Central memory CD4-positive, alpha-beta T cell (primary cell): ENCODE results near the gene WNT7B.

Source experiments
- DNase-seq: peaks from one replicate; pipeline ENCODE4 v3.0.0; 2022

The WNT7B gene

DNA sequence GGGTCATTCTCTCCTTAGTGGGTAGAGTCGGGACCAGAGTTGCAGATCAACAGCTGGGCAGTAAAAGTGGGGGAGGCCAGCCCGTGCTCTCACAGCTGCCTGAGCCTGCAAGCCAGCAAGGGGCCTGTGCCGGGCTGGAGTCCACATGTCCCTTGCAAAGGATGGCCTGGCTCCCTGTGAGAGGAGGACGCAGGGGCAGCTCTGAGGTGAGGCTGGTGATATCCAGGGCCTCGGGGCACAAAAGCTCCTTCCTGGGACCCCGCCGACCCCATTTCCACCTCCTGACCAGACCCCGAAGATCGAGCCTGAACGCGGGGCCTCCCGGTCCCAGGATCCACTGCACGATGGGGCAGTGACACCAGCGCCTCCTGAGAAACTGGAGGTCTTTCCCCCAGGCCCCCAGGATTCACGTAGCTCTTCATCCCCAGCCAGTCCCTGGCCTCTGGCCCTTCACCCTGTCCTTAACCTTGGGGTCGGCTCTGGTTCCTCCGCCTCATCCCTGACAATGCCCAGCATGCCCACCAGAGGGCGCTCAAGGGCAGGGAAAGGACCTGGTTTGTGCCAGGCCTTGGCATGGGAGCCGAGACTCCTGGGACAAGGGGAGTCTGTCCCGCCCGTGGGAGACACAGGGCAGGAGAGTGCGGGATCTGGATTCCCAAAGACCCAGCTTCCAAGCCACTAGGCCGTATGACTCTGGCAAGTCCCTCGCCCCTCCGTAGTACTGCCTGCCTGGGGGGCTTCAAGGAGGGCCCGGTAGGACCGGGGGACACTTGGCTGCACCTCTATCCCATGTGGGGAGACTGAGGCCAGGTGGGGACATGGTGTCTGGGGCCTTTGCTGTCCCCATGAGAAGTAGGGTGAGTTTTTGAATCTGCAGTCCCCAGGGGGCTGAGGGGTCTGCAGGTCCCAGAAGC is 17.8 kb upstream of the WNT7B start:
- DNase-seq: peak; percentile 62

DNA sequence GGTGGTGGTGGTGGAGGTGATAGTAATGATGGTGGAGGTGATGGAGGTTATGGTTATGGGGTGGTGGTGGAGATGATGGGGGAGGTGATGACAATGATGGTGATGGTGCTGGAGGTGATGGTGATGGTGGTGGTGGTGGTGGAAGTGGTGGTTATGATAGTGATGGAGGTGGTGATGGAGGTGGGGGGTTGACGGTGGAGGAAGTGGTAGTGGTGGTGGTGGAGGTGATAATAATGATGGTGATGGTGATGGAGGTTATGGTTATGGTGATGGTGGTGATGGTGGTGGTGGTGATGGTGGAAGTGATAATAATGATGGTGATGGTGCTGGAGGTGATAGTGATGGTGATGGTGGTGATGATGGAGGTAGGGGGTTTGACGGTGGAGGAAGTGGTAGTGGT is 16.9 kb upstream of the WNT7B start:
- DNase-seq: no peak

DNA sequence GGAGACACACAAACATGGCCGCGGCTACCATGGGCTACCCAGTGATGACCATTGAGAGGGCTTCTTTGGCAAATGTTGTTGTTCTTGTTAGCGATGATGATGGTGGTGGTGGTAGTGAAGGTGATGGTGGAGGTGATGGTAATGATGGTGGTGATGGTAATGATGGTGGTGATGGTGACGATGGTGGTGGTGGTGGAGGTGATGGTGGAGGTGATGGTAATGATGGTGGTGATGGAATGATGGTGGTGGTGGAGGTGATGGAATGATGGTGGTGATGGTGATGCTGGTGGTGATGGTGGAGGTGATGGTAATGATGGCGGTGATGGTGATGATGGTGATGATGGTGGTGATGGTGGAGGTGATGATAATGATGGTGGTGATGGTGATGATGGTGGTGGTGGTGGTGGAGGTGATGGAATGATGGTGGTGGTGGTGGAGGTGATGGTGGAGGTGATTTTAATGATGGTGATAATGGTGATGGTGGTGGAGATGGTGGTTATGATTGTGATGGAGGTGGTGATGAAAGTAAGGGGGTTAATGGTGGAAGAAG is 16.3 kb upstream of the WNT7B start:
- no peak for DNase-seq

DNA sequence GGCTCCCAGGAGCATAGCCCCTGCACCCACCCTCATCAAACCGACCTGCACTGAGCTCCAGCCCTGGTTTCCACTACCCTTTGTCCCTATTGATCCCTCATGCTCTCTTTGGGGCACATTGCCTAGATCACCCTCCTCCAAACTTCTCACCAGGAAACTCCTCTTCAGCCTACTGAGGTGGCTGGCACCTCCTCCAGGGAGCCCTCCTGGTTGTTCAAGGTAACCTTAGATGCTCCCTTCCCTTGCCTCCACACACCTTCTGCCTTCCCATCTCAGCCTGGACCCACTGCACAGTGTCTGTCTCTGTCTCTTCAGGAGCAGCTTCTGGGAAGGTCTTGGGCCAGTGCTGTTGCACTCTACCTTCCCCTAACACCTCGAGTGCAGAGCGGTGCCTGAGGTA is 15.8 kb upstream of the WNT7B start:
- DNase-seq: no peak

DNA sequence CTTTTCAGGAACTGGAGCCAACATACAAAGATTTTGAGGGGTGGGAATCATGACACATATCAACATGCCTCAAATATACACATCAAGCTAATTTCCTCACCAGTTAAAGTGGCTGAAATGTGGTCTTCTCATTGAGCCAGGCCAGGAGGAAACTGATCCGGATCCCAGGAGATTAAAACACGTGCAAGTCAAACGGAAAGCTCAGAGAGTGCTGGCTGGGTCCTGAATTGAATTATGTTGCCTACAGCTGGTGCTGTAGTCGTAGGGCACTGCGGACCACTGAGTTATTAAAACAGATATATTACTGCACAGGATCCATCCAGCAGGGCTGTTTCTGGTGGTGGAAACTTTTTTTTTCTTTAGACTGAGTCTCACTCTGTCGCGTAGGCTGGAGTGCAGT is 14.1 kb upstream of the WNT7B start:
- no peak for DNase-seq

DNA sequence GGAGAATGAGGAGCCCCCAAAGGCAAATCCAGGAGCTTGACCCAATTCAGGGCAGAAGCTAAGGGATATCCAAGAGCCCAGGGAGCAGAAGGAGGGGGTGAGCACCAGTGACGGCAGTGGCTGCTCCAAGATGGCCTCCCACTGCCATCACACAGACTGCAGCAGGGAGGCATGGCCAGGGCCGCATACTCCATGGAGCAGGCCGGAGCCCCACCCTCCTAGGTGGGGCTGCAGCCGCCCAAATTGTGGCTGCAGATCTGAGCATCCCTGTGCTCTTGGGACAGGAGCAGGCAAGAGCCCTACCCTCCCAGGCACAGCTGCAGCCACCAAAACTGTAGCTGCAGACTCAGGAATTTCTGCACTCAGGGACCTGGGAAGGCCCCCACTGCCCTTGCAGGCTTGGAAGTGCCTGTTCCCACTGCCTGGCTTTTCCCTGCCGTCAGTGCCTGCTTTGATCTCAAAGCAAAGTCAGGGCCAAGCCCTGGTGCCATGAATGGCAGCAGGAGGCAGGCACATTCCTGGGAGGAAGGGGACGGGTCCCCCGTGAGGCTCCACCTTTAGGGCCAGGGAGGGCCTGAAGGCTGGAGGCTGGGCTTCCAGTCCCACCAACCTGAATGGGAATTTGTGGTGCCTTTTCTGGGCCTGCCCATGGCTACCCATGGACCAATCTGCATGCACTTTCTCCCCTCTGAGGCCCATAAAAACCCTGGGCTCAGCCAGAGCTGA is 10.3 kb upstream of the WNT7B start:
- no peak for DNase-seq

DNA sequence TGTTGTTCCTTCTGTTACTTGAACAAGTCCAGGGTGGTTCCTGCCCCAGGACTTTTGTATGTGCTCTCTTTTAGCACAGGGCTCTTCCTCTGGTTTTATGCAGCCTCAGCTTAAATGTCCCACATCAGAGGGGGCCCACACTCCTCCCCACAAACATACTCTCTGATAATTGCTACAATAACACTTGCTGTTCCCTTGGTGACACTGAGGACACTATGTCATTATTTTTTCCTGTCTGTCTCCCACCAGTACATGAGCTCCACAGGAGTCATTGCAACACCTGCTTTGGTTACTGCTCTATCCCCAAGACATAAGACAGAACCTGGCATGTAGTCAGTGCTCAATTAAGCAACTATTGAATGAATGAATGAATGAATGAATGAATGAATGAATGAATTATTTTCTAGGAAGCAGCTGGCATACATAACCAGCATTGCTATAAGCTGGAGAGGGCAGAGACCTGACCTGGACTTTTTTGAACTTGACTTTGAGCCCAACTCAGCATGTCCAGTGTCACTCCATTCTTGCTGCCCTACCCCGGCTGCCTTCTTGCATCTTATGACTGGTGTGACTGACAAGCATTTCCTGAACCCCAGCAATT is 7.5 kb upstream of the WNT7B start:
- DNase-seq: no peak

DNA sequence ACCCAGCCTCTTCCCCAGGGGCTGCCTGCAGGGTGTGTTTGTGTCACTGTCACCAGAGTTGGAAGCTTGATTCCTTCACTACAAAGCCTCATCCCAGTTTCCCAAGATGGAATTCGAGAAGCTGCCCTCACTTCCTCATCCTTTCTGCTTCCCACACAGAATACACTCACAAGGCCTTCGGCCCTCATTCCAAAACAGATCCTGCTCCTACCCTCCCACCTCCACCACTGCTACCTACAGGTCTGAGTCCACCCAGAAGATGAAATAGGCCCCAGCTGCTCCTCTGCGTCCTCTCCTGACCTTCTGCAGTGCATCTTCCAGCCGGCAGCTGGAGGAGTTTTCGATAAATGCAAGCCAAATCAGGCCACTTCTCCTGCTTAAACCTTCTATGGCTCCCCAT is 6.8 kb upstream of the WNT7B start:
- DNase-seq: no peak

DNA sequence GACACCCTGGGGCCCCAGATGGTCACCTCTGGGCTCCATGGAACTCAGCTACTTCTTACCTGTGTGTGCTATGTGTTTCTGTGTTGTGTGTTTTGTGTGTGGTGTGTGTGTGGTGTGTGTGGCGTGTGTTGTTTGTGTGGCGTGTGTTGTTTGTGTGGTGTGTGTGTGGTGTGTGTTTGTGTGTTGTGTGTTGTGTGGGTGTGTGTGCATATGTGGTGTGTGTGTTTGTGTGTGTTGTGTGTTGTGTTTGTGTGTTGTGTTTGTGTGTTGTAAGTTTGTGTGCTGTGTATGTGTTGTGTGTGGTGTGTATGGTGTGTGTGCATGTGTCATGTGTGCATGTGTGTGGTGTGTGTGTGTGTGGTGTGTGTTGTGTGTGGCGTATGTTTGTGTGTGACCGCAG is 3.8 kb upstream of the WNT7B start:
- DNase-seq: no peak

DNA sequence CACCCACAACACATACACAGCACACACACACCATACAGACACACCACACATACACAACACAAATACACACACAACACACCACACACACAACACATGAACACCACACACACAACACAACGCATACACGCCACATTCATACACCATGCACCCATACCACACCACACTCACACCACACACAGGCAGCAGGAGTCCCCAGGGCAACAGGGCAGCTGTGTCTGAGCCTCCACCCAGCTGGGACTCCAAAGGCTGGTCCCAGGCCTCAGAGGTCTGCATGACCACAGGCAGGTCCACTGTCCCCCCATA is 3.3 kb upstream of the WNT7B start:
- no peak for DNase-seq

DNA sequence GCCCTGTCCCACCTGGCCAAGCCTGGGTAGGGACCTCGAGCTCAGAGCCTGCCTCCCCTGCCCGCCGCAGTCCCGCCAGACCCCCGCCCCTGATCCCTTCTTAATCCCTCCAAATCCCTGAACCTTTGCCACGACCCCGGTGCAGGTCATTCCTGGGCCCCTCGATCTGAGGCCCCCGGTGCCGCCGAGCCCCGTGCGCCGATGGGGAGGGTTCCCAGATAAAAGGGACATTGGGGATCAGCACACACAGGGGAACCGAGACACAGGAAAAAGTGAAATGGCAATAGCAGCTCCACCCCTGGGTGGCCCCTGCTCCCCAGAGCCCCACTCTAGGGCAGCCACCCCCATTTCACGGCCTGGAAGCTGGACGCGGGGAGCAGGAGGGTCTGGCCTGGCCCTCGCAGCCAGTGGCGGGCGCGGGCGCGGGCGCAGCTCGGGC is 1.3 kb upstream of the WNT7B start:
- DNase-seq: no peak

DNA sequence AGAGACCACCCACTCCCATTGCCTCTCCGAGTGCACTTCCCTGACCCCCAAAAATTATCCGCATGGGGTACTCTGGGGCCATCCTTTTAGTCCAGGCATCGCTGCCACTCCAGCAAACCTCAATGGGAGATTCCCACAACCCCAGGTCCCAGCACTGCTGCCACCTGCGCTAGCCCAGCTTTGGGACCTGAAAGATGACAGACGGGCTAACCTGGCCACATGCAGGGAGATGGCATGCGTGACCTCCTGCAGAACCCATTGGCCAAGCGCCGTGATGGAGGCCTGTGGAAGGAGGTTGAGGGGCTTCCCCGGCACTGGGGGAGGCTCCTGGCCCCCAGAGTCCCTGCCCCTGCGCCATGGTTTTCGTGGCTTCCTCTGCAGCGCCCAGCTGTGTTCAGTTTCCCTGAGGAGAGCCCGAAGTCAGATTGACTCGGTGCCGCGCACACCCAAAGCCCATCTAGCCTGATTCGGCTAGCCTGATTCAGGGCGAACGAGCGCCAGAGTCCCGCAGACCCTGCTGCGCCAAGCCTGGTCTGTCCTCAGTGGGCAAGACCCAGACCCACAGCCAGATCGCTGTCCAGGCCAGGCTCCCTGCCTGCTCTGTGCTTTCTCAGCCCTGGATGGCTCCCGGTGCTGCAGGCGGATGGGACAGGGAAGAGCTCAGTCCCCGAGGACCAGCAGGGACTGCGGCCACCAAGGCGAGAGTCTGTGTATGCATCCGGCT is 751 bp upstream of the WNT7B start:
- no peak for DNase-seq

DNA sequence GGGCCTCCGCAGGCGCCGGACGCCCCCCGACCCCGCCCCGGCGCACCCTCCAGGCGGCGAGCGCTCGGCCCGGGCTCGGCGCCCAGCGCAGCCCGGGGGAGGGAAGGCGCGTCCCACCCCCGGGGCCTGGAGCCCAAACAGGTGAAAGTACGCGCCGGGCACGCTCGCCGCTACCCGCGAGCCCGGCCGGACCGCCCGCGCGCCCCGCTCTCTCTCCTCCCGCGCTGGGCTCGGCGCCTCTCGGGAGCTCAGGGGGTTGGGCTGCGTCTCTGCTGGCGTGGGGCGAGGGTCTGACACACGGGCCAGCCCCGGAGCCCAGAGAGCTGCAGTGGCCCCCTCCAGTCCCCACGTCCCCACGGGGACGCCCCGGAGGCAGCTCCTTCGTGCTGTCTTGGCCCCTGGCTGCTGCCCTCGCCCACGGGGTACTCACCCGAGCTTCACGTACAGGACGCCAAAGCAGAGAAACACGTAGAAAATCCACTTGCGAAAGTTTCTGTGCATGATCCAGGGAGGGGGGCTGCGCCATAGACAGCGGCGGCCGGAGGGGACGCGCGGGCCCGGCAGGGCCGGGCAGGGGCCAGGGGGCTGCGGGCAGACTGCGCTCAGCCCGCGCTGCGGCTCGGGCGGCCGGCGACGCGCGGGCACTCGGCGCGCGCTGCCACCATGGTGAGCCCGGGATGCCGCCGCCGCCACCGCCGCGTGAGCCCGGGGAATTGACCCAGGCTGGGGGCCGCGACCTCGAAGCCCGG is 534 bp downstream of the WNT7B start:
- no peak for DNase-seq

DNA sequence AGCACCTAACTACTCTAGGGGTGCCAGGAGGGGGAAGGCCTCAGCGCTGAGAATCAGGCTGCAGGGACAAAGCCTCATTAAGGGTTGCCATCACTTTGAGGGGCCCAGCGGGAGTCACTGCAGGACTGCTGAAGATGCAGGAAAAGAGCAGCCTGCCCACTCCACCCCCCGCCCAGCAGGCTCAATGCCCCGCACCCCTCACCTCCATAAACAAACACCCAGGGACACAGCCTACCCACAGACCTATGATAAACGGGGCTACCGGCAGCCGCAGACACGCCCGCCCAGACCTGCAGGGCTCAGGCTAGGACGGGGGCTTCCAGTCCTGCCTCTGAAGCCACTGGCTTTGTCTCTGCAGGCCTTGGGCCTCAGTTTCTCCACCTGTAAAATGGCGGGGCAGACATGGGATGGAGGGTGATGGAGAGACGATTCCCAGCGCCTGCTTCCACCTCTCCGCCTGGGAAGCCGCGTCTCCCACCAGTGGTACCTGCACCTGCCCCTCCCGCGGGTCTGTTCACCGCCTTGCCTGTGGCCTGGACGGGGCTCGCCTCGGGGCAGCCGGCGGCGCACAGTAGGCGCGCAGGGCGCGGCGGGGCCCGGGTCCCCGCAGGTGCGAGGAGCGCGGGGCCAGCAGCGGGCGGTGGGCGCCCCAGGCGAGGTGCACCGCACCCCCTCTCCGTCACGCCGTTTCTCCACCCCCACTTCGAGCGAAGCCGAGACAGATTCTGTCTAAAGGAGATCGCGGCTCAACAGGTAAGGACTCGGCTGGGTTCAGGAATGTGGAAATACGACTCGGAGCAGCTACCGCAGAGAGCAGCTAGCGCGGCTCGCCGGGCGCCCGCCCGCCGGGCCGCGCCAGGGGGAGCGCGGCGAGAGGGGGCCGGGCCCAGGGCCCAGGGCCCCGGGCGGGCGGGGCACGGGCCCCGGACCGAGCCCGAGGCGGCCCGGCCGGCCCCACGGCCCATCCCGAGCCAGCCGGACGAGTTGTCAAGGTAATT is 1.5 kb downstream of the WNT7B start:
- DNase-seq: no peak

DNA sequence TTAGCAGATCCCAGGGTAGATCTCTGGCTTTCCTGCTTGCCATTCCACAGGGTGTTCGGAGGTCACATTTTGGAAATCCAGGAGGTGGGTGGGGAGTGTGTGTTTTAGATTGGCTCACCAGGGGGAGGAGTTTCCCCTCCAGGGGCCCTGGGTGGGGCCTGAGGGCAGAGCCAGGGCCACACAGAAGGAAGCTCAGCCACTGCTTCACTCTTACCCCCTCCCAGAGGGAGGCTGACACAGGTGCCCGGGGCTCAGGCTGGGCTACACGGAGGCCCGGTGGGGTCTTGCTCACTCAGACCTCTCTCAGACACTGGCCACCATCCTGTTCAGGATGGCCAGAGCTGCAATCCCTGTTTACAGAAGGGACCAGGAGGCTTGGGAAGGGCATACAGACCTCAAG is 2.5 kb downstream of the WNT7B start:
- no peak for DNase-seq

DNA sequence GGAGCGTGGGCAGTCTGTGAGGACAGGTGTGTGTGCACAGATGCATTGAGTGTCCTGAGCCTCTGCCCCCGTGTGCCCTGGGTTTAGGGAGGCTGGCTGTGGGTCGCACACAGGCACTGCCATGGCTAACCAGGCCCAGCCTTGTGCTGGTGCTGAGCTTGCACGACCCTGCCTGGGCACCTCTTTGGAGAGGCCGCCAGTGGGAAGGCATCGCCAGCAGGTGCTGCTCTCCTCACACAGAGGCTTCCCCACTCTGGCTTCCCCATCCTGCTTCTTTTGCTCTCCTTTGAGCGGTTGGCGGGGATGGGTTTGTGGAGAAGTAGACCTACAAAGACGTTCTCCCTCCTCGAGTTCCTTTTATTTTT is 4.1 kb downstream of the WNT7B start:
- DNase-seq: no peak

DNA sequence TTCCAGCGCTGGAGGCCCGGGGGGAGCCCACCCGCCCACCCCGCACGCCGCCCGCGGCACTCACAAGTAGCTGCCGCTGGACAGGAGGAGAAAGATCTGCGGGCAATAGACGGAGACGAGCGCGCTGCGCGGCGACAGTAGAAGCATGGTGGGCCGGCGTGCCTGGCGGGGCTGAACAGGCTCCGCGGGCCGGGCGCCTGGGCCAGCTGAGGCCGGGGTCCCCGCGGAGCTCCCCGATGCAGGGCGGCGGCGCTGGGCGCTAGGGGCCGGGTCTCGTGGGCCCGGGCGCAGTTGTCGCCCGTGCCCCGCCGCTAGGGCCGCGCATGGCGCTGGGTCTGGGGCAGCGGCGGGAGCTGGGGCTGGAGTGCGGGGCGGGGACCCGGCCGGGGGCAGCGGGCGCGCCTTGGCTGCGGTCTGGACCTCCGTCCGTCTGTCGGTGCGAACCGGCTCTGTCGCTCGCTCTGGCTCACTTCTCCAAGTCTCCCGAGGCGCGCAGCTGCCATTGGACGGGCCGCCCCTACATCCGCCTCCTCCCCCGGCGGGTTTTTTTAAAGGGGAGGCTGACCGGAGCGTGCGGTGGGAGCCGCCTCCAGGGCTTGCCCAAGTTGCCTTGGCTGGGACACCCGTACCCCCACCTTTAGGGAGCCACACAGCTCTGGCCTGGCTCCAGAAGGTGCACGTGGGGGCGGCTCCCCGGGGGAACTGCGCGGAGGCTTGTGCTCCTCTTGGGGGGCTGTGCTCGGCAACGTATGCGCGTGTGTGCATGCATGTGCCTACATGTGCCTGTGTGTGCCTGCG is 4.7 kb downstream of the WNT7B start:
- no peak for DNase-seq

DNA sequence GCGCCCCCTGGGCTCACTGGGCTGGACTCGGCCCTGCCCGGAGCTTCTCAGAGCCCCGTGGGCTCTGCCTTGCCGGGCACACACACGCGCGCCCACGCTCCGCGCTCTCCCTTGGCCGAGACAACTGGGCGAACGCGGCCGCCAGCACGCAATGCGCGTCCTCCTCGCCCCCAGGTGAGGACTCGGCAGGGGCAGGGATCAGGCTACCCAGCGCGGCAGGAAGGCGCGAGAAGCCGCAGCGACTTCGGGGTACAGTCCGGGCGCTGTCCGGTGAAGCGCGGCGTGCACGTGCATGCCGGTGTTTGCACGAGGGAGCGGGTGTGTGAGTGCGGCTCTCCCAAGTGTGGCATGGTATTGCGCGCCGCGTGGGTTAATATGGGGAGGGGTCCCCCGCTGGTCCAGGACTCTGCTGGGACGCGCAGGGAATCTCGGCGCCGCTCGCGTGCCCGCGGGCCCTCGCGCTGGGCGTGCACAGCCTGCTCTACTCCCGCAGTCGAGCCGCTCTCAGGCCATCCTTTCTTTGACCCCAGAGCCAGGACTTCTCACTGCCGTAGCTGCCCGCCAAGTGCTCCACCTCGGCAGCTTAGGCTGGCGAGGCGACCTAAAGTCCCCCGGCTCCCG is 5.4 kb downstream of the WNT7B start:
- DNase-seq: no peak

DNA sequence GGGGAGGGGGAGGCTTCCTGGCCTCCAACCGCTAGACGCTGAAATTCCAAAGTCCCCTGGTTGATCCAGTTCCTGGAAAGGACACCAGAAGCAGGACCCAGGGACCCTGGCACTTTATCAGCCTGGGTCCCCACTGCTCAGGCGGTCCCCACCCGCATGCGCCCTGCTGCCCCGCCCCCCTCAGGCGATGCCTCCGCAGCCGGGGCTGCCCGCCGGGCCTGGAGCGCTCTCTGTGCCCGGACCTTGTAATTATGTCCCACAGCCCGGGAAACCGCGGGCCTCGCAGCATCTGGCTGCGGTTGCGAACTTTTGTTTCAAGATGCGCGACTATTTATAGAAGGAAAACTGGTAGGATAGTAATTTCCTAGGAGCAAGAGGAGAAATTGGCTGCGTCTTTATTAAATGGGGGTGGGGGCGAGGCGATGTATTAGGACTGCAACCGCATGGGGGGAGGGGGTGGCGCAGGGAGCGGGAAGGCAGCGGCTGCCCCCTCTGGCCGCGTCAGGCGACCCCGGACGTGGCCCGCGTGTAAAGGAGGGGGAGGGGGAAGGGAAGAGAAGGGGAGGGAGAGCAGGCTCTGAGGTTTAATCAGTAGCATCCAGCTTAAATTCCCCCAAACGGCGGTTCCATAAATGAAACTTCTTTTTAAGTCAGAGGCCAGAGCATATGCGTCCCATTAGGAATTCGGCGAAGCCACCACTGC is 6.1 kb downstream of the WNT7B start:
- no peak for DNase-seq
